GOT3 (cell line): Measurements from ENCODE around the gene HSP90B1.

Experiments
- DNase-seq: peaks from one replicate; lab custom pipeline; 2025; ENCODE audit warnings: mixed read lengths; lab: John Stamatoyannopoulos, UW

Gene HSP90B1

GRCh38 chr12:103975368-103975767, 45.2 kb downstream of the HSP90B1 start:
- no peak for DNase-seq

GRCh38 chr12:103978384-103978982, 48.3 kb downstream of the HSP90B1 start:
- DNase-seq: no peak

GRCh38 chr12:103986829-103987228, 56.6 kb downstream of the HSP90B1 start:
- DNase-seq: no peak

GRCh38 chr12:103994235-103994634, 64.0 kb downstream of the HSP90B1 start:
- no peak for DNase-seq

GRCh38 chr12:103996595-103996994, 66.4 kb downstream of the HSP90B1 start:
- no peak for DNase-seq

- no peak for DNase-seq
Observed at GRCh38 chr12:103997286-103997900, 67.2 kb downstream of the HSP90B1 start.
